GM19455 (cell line): ENCODE results near the gene EPAS1.

Experiments used
- ATAC-seq: cut with Tn5 transposase; IDR thresholded peaks from one replicate; pipeline ENCODE4 v1.9.1; 2021; ENCODE audit not compliant: unreplicated experiment

Gene EPAS1

GRCh38 chr2:46296840-46297545 lies at the start of gene EPAS1:
Gene EPAS1, plus strand, starts transcription at chr2:46297407. Its CDS starts 505 bp downstream, at chr2:46297912.
- ATAC-seq: peak; percentile 81

DNA sequence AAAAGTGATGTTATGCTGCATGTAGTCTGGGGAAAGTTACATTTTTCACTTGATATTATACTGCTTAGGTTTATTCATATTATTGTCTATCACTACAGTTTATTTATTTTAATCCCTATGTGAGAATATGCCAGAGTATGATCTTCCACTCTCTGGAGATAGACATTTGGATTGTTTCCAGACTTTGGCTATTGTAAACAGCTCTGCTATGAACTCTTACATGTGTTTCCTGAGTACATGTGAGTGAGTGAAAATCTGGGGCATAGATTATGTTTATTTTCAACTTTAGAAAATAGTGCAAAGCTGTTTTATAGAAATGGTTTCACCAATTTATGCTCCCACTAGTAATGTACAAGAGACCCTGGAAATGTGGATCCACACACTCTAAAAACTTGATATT lies 49.0 kb upstream of the EPAS1 start:
- no peak for ATAC-seq

DNA sequence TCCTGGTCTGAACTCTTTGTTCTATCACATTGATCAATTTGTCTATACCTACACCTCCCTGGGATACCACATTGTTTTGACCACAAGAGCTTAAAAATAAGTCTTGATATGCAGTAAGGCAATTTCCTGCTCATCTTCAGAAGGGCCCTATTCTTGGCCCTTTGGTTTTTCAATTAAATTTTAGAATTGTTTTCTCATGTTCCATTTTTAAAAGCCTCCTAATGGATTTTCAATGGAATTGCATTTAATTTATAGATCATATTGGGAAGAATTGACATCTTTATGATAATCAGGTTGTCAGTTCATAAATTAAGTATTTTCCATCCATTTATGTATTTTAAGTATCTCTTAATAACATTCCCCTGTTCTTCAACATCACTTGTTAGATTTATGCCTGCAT lies 47.6 kb upstream of the EPAS1 start:
- no peak for ATAC-seq

GRCh38 chr2:46252891-46253659 lies 44.1 kb upstream of the EPAS1 start:
- no peak for ATAC-seq

- no peak for ATAC-seq
These were observed 42.7 kb upstream of the EPAS1 start for GRCh38 chr2:46254474-46254873.

GRCh38 chr2:46256563-46257142 lies 40.6 kb upstream of the EPAS1 start:
- ATAC-seq: no peak

GRCh38 chr2:46257476-46257875 lies 39.7 kb upstream of the EPAS1 start:
- no peak for ATAC-seq

DNA sequence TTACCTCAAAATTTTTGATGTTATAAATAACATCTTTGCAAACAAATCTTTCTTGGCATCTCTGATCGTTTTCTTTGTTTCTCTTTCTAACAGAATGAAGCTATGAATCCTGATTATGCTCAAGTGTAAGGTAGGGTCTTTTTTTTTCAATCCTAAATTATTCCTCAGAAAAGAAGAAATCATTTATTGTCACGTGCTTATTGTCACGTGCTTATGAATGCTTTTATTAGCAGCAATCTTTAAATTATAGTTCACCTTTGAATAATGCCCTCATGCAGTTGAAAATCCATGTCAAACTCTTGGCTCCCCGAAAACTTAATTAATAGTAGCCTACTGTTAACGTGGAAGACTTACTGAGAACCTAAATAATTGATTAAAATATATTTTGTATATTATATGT lies 39.2 kb upstream of the EPAS1 start:
- ATAC-seq: no peak

DNA sequence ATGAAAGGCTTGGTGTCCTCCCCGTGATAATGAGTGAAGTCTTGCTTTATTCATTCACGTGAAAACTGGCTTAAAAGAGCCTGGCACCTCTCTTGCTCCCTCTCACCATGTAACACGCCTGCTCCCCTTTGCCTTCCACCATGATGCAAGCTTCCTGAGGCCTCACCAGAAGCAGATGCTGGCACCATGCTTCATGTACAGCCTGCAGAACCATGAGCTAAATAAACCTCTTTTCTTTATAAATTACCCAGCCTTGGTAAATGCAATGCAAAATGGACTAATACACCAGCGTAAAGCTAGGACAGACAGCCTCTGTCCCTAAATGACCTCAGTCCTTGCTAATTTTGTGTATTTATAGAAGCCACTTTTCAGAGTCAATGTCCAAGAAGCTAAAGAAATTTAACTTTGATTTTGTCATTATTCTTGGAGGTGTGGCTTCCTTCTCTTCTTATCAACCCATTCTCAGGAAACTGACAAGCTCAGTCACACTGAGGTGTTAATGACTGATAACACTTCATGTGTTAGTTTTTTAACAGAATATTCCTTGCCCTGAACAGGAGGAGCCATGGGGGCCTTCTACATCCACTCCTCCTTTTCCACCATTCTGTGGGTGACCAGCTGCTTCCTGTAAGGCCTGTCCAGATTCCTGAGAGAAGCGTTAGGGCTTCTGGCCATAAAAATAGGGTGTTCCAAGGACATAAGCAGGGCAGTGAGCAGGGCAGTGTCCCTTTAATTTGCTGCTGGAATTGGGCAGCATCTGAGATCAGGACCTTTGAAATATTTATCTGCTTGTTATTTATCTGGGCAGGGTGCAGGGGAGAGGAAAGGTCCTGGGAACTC lies 38.0 kb upstream of the EPAS1 start:
- ATAC-seq: no peak

- no peak for ATAC-seq
These were observed 37.4 kb upstream of the EPAS1 start for GRCh38 chr2:46259777-46260168.

DNA sequence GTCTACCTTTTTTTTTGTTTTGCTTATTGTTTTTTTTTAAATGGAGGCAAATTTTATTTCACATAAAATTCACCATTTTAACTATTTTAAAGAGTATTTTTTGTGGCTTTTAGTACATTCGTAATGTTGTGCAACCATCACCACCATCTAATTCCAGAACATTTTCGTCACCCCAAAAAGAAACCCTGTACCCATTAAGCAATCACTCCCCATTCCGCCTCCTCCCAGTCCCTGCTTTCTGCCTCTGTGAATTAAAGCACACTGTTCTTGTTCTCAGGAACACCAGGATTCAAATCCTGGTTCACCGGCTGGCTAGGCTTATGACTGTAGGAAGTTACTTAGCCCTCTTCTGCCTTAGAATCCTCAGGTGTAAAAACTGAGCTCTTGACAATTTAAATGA lies 36.9 kb upstream of the EPAS1 start:
- ATAC-seq: no peak

DNA sequence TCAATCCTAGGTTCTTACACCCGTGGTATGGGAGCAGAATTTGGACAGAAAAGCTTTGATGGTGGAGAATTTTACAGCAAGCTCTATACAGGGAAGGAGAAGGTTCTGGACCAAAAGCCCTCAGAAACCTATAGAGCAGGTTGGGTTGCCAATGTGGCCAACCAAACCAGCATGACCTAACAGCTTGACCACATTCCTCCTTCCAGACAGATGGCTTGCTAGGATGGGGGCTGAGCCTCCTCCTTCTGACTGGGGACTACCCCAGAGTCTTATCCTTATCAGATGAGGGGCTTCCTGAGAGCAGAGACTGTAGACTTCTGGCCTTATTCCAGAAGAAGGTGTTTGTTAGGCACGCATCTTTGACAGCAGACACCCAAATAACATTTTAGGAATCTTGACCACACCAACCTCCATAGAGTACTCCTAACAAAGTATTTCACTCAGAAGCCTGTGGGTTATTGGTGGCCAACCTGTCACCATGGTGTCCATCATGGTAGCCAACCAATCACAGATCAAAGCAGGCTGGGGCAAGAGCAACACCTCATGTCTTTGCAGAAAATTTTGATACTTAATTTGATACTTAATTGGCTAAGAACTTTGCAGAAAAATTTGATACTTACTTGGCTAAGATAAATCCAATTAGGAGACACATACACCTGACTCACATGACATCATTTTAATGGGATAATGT lies 34.8 kb upstream of the EPAS1 start:
- ATAC-seq: no peak

GRCh38 chr2:46263347-46263746 lies 33.9 kb upstream of the EPAS1 start:
- ATAC-seq: no peak

- ATAC-seq: no peak
These were observed 32.8 kb upstream of the EPAS1 start for GRCh38 chr2:46264447-46264846.

DNA sequence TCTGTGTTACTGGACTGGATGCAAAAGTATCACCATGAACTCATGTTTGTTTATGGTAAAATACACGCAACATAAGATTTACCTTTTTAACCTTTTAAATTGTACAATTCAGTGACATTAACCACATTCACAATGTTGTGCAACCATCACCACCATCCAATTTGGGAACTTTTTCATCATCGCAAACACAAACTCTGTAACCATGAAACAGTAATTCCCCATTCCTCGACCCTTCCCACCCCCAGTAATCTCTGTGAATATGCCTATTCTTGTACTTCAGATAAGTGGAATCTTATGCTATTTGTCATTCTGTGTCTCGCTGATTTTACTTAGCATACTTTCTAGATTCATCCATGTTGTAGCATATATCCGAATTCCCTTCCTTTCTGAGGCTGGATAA lies 31.1 kb upstream of the EPAS1 start:
- no peak for ATAC-seq

DNA sequence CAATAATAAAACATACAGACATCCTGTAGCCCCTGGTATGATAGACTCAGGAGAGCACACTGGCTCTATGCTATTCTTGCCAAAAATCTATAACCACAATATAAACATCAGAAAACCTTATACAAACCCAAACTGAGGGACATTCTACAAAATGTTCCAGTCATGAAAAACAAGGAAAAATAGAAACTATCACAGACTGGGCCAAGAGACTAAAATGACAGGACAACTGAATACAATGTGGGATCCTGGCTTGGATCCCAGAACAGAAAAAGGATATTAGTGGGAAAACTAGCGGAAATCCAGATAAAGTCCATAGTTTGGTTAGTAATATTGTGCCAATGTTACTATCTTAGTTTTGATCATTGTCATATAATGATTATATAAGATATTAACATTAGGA lies 29.6 kb upstream of the EPAS1 start:
- ATAC-seq: no peak

DNA sequence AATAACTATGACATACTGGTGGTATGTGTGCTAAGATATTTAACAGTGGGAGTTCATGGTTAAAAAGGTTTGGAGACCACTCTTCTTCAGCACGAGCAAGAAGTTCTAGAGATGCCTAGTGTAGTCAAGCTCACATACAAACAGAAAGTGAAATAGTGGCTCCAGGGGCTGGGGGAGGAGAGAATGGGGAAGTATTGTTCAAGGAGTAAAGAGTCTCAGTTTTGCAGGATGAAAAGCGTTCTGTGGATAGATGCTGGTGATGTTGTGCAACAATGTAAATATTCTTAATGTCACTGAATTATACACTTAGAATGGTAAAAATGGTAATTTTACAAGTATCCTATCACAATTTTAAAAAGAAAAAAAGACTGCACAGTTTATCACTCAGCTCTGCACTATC lies 29.0 kb upstream of the EPAS1 start:
- no peak for ATAC-seq

DNA sequence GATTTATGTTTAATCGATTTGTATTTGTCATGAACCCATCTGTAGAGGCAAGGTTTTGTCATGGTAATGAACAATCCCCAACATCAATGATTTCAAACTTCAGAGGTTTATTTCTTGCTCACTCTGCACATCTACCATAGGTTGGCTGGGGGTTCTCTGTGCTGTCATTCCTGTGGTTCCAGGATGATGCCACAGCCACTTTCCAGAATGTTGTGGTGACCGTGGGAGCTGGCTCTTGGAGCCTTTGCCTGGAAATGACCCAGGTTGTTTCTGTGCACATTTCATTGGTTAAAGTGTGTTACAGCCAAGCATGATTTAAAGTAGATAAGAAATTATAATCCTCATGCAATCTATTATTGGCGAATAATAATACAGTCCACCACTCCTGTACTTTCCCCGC lies 28.2 kb upstream of the EPAS1 start:
- ATAC-seq: no peak

DNA sequence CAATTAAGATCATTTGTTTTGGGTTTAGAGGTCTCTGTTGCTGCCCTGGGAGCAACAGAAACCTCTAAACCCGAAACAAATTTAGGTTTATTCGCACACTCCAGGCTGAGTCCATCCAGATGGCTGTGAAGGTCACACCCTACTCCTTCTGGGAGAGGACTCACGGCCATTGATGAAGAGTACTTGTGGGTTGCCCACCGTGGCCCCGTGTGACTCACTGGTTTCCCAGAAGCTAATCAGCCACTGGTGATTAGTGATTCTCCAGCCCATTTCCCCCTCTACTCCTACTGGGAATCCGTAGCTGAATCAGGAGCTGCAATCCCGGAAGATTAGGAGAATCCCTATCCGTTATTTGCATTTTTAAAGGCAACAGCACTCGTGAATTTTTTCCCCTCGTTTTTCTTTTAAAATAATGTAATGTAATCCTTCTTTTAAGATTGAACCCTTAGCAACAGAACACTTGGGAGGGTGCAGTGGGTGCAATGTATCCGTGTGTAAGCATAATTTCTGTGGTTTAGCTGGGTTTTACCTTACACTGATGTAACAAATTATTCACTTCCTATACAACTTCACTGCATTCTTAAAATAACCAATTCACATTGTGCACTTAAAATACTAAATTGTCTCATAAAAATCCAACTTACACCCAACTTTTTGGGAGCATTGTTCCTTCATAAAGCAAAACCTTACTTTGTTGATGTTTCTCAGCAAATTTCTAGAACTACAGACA lies 27.5 kb upstream of the EPAS1 start:
- ATAC-seq: no peak

- no peak for ATAC-seq
These were observed 26.8 kb upstream of the EPAS1 start for GRCh38 chr2:46270384-46270783.
